Upper lobe of left lung (tissue), 4 donors: ENCODE measurements around the gene FLCN.

Source experiments
- POLR2A ChIP-seq, 4 donors: fragments of 450-650 bp; IDR thresholded peaks; one replicate each; pipeline ENCODE4 v1.5.1; 2016 to 2017; ENCODE audit warnings: antibody characterized with exemption in 4 of 4, mild to moderate bottlenecking in 2 of 4
- POLR2AphosphoS5 ChIP-seq, 2 donors: sonication (generic); formaldehyde crosslinking; IDR thresholded peaks; one replicate each; pipeline ENCODE4 v1.5.1; 2017; ENCODE audit warnings: antibody characterized with exemption in 2 of 2
- TF ChIP-seq, protein P1 (sequence below), 6 experiments: fragments of 450-650 bp in 4 of 6; fragments of 200-600 bp in 2 of 6; sonication (generic) in 2 of 6; IDR thresholded peaks; one replicate each; pipeline ENCODE4 v1.5.1; 2016 to 2019; ENCODE audit warnings: antibody characterized with exemption in 6 of 6

DNA sequence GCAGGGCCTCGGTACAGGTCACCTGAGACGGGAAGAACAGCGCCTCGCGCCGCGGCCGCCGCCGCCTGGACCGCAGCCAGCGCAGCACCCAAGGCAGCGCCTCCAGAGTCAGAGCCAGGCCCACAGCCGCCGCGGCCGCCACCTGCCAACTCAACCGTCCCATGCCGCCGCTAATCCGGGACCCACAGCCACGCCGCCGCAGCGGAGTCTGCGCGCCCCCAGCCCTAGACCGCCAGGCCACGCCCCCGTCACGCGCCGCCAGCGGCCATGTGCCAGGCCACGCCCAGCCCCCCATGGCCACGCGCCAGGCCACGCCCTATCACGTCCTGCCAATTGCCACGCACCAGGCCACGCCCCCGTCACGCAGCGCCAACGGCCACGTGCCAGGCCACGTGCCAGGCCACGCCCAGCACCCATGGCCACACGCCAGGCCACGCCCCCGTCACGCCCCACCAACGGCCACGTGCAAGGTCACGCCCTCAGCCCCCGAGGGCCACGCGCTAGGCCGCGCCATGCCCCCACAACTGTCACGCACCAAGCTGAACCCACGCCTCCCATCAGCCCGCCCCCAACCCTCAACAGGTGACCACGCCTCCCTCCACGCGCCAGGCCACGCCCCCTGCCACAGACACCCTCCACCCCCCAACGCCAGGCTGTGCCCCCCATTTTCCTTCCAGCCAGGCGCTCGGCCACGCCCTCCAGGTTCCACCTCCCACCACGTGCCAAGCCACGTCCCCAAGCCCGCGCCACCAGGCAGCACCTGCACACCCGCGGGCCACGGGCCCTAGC, 30.6 kb downstream of the FLCN start, which contains the start of gene PLD6:
- TF ChIP-seq POLR2A (IDR thresholded peaks at IDR 0.05) (peak in 2 of 4 donors; percentile 39 to 52), POLR2AphosphoS5 (IDR thresholded peaks at IDR 0.05) (peak; percentile 63 to 82)
- TF ChIP-seq, protein P1, sequence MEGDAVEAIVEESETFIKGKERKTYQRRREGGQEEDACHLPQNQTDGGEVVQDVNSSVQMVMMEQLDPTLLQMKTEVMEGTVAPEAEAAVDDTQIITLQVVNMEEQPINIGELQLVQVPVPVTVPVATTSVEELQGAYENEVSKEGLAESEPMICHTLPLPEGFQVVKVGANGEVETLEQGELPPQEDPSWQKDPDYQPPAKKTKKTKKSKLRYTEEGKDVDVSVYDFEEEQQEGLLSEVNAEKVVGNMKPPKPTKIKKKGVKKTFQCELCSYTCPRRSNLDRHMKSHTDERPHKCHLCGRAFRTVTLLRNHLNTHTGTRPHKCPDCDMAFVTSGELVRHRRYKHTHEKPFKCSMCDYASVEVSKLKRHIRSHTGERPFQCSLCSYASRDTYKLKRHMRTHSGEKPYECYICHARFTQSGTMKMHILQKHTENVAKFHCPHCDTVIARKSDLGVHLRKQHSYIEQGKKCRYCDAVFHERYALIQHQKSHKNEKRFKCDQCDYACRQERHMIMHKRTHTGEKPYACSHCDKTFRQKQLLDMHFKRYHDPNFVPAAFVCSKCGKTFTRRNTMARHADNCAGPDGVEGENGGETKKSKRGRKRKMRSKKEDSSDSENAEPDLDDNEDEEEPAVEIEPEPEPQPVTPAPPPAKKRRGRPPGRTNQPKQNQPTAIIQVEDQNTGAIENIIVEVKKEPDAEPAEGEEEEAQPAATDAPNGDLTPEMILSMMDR (IDR thresholded peaks at IDR 0.05) = peak in 4 of 6 experiments; percentile 5 to 33 (median 10)
